Bronchial epithelial cell (primary cell): Measurements from ENCODE around the gene ARFGEF3. TPM values are rescaled to one million over a fixed set of nuclear protein-coding genes. Genes with fewer than 3 reads are reported as not detected.

ENCODE experiments used
- DNase-seq: peaks from one replicate; pipeline ENCODE4 v3.0.0-alpha.2; 2010; ENCODE audit warnings: low read depth
- FAIRE-seq: peaks from 2 replicates; lab custom pipeline; 2011; peaks lifted over from hg19 to GRCh38; lab: Jason Lieb, UNC
- H3K27me3 ChIP-seq: 2 replicates; pipeline ENCODE4 v1.5.1; 2011; ENCODE audit warnings: low read length; ENCODE audit not compliant: control insufficient read depth, insufficient read depth
- H3K36me3 ChIP-seq: 2 replicates; pipeline ENCODE4 v1.5.1; 2011; ENCODE audit warnings: low read length; ENCODE audit not compliant: control insufficient read depth, insufficient read depth
- H3K4me3 ChIP-seq: 2 replicates; pipeline ENCODE4 v1.5.1; 2011; ENCODE audit warnings: mild to moderate bottlenecking, low read depth, low read length, control low read depth
- CTCF ChIP-seq: IDR thresholded peaks from 2 replicates; pipeline ENCODE4 v1.5.1; 2011; ENCODE audit warnings: mild to moderate bottlenecking, moderate library complexity, low read length, control low read depth, inconsistent platforms; ENCODE audit not compliant: insufficient read depth, severe bottlenecking
- total RNA-seq: library from RNA; depleted of rRNA; stranded (reverse); fragments of >200 nt; gene quantifications from 2 replicates; pipeline ENCODE4 v1.2.1, GENCODE V29; 2014

The ARFGEF3 gene
- total RNA-seq, 1 donor from 2014 or later: 10.3 TPM

- FAIRE-seq: peak; percentile 13
Measured at GRCh38 chr6:138296381-138296780, 134.6 kb downstream of the ARFGEF3 start.

GRCh38 chr6:138296786-138297185 lies 135.0 kb downstream of the ARFGEF3 start:
- H3K4me3 ChIP-seq: no peak overlapping the region
- H3K27me3 ChIP-seq: no peaks in the 10 kb centered on the region
- TF ChIP-seq CTCF: no peak
- no peaks in the 10 kb centered on the region for H3K36me3 ChIP-seq
- DNase-seq (no peak), FAIRE-seq (no peak)

More at GRCh38 chr6:138296381-138296780, 134.6 kb downstream of the ARFGEF3 start:
- DNase-seq: no peak
- H3K27me3 ChIP-seq: no peaks in the 10 kb centered on the region
- no peaks in the 10 kb centered on the region for H3K36me3 ChIP-seq
- TF ChIP-seq CTCF: no peak
- no peak overlapping the region for H3K4me3 ChIP-seq

- Histone ChIP-seq H3K4me3 (no peak overlapping the region), H3K27me3 (no peaks in the 10 kb centered on the region), H3K36me3 (no peaks in the 10 kb centered on the region)
- no peak for FAIRE-seq
- DNase-seq: peak; percentile 38
- TF ChIP-seq CTCF: no peak
Measured at GRCh38 chr6:138297761-138298298, 136.1 kb downstream of the ARFGEF3 start.

- Histone ChIP-seq H3K27me3 (no peaks in the 10 kb centered on the region), H3K36me3 (no peaks in the 10 kb centered on the region), H3K4me3 (no peak overlapping the region)
- FAIRE-seq (no peak), DNase-seq (no peak)
- no peak for TF ChIP-seq CTCF
Measured at GRCh38 chr6:138300469-138300868, 138.7 kb downstream of the ARFGEF3 start.

- no peak overlapping the region for H3K4me3 ChIP-seq
- H3K36me3 ChIP-seq: no peaks in the 10 kb centered on the region
- FAIRE-seq (no peak), DNase-seq (no peak)
- no peaks in the 10 kb centered on the region for H3K27me3 ChIP-seq
- no peak for TF ChIP-seq CTCF
Measured at GRCh38 chr6:138302554-138302953, 140.8 kb downstream of the ARFGEF3 start.

- no peaks in the 10 kb centered on the region for H3K27me3 ChIP-seq
- TF ChIP-seq CTCF: no peak
- no peak for FAIRE-seq
- H3K4me3 ChIP-seq: no peak overlapping the region
- no peaks in the 10 kb centered on the region for H3K36me3 ChIP-seq
- DNase-seq: peak; percentile 82
Measured at GRCh38 chr6:138307352-138307751, 145.6 kb downstream of the ARFGEF3 start.
